ENCODE measurements around the gene HAND2. TPM values are rescaled to one million over a fixed set of nuclear protein-coding genes. Genes with fewer than 3 reads are reported as not detected.

HAND2 gene
- polyA plus RNA-seq, 12 donors: 0.12 to 20.5 (median 1.8) TPM; not detected in 4

- DNase-seq: no peak
These were observed 47.6 kb downstream of the HAND2 start for GRCh38 chr4:173482330-173482931.

- no peak for DNase-seq
These were observed 51.1 kb downstream of the HAND2 start for GRCh38 chr4:173478913-173479283.

- DNase-seq: no peak
These were observed 51.7 kb downstream of the HAND2 start for GRCh38 chr4:173478201-173478912.

GRCh38 chr4:173477016-173477415 lies 53.0 kb downstream of the HAND2 start:
- DNase-seq: no peak

Other genes starting within 250 kb of the HAND2 start
- 100 to 1,000 TPM in 11 of 12 donors, not detected in 1; 113 to 258 (median 166) TPM for gene HMGB2, start 195.9 kb downstream of the HAND2 start, polyA plus RNA-seq (ENCODE audit: insufficient read length in 12 of 12)
- gene SAP30, start 159.3 kb downstream of the HAND2 start, polyA plus RNA-seq (ENCODE audit: insufficient read length in 12 of 12): 10 to 100 TPM in 6 of 12 donors, 1 to 10 TPM in 5, not detected in 1; 8.5 to 14.6 (median 10.3) TPM
- gene SCRG1, start 131.1 kb downstream of the HAND2 start, polyA plus RNA-seq (ENCODE audit: insufficient read length in 12 of 12): 1 to 10 TPM in 10 of 12 donors, not detected in 2; 1.7 to 5.5 (median 2.7) TPM

Data from muscle of arm (tissue), 12 donors.